Stromal cell of bone marrow (primary cell): ENCODE results near the gene PADI3.
"Not testable (repeated sequence)": the region's sequence is repeated elsewhere in the genome, so short reads cannot be mapped to it uniquely, and the experiment has no call there.

Experiments used
- DNase-seq: peaks from one replicate; pipeline ENCODE4 v3.0.0-alpha.2; 2012; ENCODE audit warnings: low read depth

Gene PADI3

DNA sequence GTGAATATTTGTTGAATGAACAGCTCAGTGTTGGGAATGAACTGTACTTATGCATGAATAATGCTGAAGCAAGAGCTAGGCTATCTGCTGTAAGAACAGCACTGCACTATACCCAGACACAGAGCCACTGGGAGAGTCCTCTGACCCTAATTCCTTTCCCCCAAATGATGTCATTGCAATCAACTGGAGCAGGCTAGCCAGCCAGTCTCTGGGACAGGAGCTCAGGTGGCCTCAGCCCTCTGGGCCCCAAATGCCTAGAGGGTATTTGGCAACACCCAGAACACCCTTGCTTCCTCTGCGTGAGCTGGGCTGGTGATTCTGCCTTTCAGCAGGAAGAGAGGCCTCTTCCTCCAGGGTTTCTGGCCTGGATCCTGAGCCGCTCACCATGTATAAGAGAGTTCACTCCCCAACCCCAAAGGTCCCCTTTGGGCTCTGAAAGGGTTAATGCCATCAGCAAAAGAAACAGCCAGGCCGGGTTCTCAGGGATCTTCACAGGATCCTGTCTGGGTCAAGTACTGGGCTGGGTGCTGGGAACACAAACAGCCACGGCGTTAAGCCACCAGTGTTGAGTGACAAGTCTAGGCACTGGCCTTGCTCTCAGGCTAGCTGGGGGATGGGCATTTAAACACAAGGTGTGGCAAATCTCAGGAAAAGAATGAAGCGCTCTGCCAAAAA is 55.4 kb downstream of the PADI3 start:
- DNase-seq: no peak

DNA sequence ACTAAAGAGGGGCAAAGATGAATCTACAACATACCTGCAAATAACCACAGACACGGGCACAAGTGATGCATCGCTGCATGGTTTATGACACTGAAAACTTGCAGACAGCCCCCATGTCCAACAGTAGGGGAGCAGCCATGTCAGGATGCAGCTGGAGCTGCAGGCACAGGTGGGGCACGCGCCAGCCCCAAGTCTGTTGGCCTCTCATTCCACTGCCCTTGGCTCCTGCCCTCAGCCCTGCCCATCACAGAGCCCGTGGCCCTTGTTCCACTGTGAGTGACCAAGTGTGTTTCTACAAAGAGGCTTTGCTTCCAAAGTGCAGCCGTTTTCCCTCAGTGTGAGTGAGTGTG is 55.9 kb downstream of the PADI3 start:
- no peak for DNase-seq

DNA sequence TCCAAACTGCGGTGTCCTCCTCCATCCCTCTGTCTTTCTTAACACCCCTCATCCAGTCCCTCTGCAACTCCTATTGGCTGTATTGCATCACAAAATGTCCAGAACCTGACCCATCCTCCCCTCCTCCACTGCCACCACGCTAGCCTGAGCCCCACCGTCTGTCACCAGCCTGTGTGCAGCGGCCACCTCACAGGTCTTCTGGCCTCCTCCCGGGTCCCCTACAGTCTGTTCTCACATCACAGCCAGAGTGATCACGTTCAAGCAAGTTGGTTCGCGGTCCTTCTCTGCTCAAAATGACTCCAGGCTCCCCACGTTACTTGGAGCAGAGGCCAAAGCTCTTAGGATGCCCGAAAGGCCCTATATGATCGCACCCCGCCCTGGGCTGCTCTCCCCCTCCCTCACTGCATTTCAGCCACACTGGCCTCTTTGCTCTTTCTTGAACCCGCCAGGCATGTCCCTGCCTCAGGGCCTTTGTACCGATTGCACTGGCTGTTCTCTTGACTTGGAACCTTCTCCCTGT is 56.7 kb downstream of the PADI3 start:
- no peak for DNase-seq

DNA sequence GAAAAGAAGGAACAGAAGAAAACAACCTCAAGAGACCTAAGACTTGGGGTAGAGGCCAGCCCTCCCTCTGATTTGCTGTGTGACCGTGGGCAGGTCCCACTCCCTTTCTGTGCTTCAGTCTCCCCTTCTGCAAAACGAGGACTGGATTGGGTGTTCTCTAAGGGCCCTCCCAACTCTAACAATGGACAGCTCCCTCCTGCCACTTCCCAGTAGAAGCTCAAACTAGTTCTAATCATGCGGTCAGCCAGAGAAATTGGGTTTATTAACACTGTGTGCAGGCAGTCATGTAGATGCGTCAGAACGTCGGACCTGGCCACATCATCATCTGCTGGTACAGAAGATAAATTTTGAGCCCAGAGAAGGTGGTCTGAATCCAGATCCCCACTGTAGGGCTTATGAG is 57.5 kb downstream of the PADI3 start:
- DNase-seq: no peak

DNA sequence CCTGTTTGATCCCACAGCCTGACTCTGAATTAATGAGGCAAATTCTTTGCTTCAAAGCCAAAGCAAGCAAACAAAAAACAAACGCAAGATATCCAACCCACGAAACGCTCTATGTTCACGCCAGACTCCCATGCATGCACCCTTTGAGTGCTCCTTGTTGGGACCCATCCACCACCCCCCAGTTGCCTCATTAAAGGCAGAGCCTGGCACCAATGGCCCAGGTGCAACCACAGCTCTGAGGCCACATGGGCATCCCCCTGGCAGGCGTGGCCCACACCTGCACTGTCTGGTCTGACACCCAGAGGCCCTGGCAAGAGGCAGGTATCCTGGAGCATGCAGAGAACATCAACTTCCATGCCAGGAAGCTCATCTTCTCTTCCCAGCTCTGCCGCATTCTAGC is 58.0 kb downstream of the PADI3 start:
- no peak for DNase-seq

DNA sequence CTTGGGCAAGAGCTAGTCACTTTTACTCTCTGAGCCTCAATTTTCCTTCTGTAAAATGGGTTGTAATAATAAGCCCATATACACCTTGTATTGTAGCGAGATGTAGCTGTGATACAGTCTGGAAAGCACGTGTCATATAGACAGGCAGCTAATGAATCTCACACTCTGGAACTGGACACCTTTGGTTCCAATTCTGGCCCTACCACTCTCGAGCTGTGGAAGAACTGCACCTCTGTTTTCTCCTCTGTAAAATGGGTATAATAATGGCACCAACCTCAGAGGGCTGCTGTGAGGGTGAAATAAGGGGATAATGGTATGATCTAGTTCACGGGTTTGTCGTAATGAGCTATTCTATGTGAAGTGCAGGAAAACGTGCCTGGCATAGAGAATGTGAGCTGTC is 58.4 kb downstream of the PADI3 start:
- no peak for DNase-seq

DNA sequence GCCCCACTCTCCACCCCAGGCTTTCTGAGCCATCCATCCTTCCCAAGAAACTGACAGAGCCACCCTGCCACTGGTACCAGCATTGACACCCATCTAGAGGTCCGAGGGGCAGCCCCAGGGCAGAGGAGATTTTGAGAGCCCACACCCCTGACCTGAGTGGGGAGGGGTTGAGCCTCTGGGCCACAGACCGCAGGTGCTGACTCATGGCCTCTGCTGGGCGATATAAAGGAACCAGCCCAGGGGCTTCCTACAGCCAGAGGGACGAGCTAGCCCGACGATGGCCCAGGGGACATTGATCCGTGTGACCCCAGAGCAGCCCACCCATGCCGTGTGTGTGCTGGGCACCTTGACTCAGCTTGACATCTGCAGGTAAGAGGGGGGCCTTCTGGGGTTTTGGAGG is 59.0 kb downstream of the PADI3 start, which contains the start of gene PADI4:
TSS of gene PADI4 (plus strand) at position 252 of the 400 bp plus-strand sequence. CDS start at position 278, 26 bp downstream.
- no peak for DNase-seq

DNA sequence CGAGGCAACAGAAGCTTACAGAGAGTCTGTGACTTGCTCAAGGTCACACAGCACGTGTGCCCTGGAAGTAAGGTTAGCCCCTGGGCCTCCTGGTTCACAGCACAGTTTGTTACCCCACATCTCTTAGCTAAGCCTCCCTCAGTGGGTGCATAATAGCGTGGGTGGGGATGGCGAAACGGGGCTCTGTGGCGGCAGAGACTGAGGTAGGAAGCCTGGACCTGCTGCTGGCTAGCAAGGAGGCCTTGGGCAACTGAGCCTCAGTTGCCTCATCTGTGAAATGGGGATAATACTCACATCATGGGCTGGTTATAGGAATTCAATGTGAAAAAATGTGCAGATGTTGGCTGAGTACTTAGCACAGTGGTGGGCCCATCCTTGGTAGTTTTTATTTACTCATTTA is 59.7 kb downstream of the PADI3 start:
- DNase-seq: no peak

DNA sequence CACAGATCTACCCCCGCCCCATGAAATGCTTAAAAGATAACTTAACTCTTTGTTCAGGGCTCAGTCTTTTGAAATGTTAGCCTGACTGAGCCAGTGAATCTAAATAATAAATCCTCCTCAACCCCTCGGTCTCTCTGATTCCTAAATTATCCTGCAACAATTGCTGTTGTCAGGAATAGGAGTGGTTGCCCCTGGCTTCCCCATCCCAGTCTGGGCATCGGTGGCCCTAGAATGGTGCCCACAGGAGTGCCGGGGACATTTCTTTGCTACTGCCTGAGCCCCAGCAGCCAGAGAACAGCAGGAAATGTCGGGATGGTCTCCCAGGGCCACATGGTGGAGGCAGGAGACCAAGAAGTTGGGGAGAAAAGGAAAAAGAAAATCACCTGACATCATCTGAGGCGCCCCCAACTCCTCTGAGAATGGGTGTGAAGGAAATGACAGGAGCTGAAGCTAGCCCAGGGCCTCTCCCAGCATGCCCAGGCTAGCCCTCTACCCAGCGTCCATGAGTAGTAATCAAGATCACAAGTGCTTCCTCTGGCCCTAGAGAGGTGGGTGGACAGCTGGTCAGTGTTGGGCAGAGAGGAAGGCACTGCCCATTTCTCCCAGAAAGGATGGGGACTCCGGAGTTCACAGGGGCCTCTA is 60.6 kb downstream of the PADI3 start:
- no peak for DNase-seq

DNA sequence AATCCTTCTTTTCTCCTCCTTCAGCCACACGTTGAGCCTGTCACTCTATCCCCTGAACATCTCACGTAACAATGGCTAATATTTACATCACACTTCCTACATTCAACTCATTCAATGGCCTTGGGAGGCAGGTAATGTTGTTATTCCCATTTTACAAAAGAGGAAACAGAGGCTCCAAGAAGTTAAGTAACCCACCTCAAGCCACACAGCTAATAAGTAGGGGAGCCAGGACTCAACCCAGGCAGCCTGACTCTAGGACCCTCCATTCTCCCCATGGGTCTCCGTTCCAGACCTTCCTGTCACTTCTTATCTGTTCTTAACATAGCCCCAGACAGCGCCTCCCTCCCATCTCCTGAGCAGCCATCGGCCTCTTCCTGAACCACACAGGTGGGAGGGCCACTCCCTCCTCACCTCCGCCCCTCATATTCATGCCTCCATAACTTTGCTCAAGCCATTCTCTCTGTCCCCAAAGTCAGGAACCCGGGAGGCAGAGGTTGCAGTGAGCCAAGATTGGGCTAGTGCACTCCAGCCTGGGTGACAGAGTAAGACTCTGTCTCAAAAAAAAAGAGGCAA is 61.3 kb downstream of the PADI3 start:
- no peak for DNase-seq

DNA sequence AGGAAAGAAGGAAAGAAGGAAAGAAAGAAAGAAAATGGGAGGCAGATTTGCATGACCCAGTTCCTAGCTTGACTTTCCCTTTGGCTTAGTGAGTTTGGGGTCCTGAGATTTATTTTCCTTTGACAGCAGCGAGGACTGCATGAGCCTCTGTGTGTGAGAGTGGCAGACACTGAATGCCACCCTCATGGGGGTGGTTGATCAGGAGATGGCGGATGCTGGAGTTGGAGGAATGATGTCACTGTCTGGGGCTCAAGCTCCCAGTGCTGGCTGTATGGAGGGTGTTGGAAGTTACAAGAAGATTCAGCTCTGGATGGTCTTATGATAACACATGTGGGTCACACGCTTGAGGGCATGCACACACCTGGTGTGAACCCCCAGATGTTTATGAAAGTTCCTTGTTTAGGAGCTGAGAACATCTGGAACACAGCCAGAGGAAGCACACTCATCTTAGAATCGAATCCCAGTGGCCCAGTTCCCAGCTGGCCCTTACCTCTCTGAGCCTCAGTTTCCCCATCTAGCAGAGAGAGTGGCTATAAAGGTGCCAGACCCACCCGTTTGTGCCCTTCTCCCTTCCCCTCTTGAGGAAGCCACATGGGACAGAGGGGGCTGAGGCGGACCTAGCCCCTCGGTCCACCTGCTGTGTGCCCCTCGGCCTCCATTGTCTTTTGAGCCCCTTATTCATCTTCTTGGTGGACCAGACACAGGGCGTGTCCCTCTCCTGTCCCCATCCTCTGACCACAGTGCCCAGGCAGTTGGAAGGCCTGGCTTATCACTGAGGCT is 64.8 kb downstream of the PADI3 start:
- no peak for DNase-seq

DNA sequence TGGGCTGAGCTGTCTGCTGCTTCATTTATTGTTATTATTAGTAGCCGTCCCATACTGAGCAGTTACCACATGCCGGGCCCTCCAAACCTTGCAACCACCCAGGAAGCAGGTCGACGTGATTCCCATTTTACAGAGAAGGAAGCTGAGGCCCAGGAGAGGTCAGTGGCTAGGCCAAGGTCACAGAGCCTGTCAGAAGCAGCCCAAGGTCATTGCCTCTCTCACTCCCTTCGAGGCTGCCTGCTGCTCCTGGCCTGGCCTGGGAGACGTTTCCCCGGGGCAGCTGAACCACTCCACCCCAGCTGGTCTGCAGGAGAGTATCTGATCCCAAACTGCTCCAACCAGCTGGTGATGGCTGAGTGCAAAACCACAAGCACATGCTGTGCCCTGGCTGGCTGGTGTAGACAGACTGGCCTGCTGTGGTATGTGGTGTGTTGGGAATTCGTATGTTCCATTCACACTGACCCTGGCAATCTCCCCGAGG is 65.6 kb downstream of the PADI3 start:
- DNase-seq: no peak

DNA sequence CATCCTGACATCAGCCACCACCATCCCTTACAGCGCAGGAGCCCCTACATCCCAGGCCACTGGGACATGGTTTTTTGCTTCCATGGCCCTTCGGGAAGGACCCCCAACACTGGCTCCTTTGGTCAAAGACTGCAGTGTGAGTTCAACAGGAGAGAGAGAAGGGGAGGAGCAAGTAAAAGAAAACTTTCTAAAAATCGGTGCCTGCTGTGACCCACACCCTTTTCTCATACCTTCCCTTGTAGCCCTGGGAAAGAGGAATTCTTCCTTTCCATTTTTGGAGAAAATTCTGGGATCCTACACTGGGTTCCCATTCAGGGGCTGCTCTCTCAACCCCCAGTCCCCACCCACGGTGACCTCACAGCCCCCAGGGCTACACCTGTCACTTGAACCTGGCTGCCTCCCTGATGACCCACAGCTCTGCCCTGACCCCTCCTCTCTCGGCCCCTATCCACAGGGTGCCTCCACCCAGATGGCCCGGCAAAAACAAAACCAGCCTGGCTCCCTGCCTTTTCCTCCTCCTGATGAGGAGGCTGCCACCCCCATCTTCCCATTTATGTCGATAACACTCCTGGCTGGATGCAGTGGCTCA is 66.7 kb downstream of the PADI3 start:
- DNase-seq: no peak

DNA sequence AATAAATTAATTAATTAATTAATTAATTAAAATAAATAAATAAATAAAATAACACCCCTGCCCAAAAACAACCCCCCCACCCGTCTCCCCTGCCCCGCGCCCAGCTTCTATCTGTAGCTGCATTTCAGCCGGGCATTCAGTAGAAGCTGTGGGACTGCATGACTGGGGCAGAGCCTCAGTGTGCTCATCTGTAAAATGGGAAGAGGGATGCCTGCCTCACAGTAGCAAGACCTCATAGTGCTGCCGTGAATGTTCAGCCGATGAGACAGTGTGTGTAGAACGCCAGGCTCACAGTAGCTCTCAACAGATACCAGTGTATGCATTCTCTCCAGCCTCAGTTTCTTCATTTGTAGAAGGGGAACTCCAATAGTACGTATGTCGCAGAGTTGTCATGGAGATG is 67.8 kb downstream of the PADI3 start:
- no peak for DNase-seq

DNA sequence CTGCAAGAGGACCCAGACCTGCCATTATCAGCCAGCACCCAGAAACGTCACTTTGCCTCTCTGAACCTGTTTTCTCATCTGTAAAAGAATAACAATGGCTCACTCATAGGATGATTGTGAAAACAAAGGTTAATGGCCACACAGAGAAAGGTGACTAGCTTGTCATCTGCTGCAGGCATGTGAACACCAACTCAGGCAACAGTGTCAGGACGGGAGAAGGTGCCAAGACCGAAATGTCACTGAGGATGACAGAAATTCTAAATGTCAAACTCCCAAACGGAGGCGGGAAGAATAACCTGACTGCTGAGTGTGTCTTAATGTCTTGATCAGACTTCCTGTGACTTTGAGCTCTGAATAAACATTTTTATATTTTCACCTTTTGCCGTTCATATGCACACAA is 69.4 kb downstream of the PADI3 start:
- DNase-seq: no peak

DNA sequence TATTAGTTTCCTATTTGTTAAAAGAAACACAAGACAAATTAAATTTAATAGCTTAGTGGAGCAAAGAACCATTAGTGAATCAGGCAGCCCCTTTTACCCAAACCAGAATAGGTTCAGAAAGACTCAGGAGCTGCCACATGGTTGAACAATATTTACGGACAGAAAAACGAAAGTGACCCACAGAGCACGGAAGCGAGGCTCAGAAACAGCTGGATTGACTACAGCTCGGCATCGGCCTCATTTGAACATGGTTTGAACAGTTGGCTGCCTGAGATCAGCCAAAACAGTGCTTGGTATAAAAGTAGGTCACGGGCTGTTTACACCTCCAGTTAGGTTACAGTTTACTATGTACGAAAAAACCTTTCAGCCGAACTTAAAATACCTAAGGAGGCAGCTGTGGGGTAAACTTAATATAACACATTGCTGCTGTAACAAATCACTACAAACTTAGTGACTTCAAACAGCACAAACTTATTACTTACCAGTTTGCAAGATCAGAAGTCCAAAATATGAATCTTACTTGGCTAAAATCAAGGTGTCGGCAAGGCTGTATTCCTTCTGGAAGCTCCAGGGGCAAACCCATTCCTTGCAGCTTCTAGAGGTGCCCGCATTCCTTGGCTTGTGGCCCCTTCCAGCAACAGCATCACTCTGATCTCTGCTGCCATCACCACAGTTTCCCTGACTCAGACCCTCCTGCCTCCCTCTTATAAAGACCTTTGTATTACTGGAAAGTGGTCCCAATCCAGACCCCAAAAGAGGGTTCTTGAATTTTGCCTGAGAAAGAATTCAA is 70.9 kb downstream of the PADI3 start:
- DNase-seq: no peak

DNA sequence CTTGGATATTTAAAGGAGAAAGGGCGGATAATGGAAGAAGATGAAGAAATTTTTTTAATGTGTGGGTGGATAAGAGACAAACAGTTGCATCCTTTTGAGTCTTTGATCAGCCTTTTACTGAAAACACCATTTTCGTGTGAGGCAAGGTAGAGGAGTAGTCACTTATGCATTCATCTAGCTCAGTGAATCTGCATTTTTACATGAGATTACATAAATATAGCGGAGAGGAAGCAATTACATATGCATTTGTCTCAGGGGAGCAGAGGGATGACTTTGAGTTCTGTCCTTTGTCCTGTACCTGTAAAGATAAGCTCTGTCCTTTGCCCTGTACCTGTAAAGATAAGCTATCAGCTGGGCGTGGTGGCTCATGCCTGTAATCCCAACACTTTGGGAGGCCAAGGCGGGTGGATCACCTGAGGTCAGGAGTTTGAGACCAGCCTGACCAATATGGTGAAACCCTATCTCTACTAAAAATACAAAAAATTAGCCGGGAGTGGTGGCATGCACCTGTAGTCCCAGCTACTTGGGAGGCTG is 73.0 kb downstream of the PADI3 start:
- not testable (repeated sequence) for DNase-seq

DNA sequence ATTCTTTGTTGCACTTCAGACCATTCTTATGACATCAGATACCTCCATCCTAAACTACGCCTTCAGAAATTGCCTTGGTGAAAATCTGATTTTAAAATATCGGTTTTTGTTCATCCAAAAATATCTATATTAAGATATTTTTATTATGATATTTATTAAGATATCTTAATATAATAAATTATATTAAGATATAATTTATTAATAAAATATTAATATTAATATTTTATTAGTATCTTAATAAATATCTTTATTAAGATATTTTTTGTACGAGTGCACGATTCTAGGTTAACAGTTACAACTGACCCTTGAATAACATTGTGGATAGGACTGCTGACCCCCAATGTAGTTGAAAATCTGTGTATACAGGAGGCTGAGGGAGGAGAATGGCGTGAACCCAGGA is 80.0 kb downstream of the PADI3 start:
- no peak for DNase-seq

DNA sequence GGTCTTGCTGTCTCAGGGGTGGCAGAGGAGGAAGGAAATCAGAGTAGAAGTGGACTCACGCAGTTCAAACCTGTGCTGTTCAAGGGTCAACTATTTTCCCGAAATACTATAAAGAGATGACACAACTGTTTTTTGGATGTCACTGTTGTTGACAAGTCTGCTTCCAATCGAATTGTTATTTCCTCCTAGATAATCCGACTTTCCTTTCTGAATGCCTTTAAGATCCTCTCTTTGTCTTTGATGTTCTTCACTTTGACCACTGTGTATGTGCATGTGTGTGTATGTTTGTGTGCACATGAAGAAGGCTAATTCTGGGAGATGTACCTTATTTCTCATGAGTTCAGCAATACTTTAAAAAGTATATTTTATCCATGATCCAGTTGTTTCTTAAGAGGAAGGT is 80.7 kb downstream of the PADI3 start:
- DNase-seq: no peak

DNA sequence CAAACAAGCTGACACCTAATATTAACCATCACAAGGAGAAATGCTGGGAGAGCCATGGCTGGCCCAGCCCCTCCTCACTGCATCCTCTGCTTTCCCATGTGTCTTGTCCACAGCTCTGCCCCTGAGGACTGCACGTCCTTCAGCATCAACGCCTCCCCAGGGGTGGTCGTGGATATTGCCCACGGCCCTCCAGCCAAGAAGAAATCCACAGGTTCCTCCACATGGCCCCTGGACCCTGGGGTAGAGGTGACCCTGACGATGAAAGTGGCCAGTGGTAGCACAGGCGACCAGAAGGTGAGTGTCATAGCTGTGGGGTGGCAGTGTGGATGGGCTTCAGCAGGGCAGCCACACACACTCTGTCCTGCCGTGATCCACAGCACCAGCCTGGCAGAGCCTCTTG is 82.0 kb downstream of the PADI3 start:
- DNase-seq: no peak

DNA sequence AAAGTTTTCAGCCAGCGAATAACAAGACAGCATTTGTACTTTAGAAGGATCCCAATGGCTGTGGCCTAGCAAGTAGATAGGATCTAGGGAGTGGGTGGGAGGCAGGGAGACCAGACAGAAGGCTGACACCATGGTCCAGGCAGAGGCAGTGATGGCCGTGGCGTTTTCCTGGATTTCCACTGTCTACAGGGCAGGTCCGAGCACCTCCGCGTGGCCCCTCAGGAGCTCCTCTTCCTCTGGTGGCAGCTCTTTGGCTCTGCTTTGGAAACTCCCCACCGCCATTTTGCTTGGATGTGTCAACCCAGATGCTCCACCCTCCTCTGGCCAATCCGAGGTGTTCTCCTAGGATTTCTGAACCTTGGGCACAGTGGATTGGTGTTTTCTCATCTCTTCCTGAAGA is 84.2 kb downstream of the PADI3 start:
- DNase-seq: no peak
